ENCODE results near the gene NEGR1.

DNA sequence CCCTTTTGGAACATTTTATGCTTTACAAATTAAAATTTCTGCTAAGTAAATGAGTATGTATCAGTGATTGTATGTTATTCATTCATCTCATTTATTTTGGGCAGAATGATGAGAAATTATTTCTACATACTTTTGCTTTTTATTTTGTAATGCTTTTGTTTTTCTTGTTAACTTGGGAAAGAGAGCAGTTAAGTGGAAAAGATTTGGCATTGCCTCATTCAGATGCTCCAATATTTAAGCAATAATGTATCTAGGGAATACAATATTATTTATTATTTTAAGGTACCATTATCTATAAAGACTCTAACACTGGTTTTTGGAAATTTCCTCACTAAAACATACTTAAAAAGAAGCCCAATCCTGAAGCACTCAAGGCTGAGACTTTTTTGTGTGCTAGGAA is 431.8 kb downstream of the NEGR1 start:
- TF ChIP-seq, protein P1, sequence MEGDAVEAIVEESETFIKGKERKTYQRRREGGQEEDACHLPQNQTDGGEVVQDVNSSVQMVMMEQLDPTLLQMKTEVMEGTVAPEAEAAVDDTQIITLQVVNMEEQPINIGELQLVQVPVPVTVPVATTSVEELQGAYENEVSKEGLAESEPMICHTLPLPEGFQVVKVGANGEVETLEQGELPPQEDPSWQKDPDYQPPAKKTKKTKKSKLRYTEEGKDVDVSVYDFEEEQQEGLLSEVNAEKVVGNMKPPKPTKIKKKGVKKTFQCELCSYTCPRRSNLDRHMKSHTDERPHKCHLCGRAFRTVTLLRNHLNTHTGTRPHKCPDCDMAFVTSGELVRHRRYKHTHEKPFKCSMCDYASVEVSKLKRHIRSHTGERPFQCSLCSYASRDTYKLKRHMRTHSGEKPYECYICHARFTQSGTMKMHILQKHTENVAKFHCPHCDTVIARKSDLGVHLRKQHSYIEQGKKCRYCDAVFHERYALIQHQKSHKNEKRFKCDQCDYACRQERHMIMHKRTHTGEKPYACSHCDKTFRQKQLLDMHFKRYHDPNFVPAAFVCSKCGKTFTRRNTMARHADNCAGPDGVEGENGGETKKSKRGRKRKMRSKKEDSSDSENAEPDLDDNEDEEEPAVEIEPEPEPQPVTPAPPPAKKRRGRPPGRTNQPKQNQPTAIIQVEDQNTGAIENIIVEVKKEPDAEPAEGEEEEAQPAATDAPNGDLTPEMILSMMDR (IDR thresholded peaks at IDR 0.05), result no peak
- TF ChIP-seq POLR2A (IDR thresholded peaks at IDR 0.05; ENCODE audit: low read depth) (no peak), POLR2AphosphoS5 (IDR thresholded peaks at IDR 0.05) (no peak)
